Activated gamma-delta T cell treated with Interleukin-2 at 50 U/mL for 16 hours (primary cell): ENCODE measurements around the gene PRDM16.

ENCODE experiments used
- DNase-seq: peaks from one replicate; pipeline ENCODE4 v3.0.0-alpha.2; 2020

Gene PRDM16

GRCh38 chr1:3444298-3444697, 375.3 kb downstream of the PRDM16 start:
- DNase-seq, result no peak

GRCh38 chr1:3444736-3445135, 375.7 kb downstream of the PRDM16 start:
- DNase-seq, result no peak

- no peak for DNase-seq
Measured at GRCh38 chr1:3450202-3450863, 381.3 kb downstream of the PRDM16 start.

- no peak for DNase-seq
Measured at GRCh38 chr1:3450983-3451382, 382.0 kb downstream of the PRDM16 start.

GRCh38 chr1:3451994-3452865, 383.2 kb downstream of the PRDM16 start:
- no peak for DNase-seq

GRCh38 chr1:3452866-3453175, 383.8 kb downstream of the PRDM16 start:
- no peak for DNase-seq

GRCh38 chr1:3453203-3453761, 384.3 kb downstream of the PRDM16 start:
- peak; percentile 65 for DNase-seq

GRCh38 chr1:3453891-3454810, 385.1 kb downstream of the PRDM16 start, which contains the start of gene ARHGEF16:
Gene ARHGEF16 (plus strand): TSS chr1:3454665. CDS start chr1:3463085, 8,420 bp downstream.
- peak; percentile 21 for DNase-seq

GRCh38 chr1:3454811-3455618, 386.0 kb downstream of the PRDM16 start:
- DNase-seq, result peak; percentile 19

GRCh38 chr1:3455670-3456448, 386.9 kb downstream of the PRDM16 start:
- DNase-seq, result no peak

GRCh38 chr1:3456449-3456963, 387.5 kb downstream of the PRDM16 start:
- DNase-seq, result no peak

GRCh38 chr1:3456964-3457909, 388.2 kb downstream of the PRDM16 start:
- DNase-seq, result no peak

- no peak for DNase-seq
Measured at GRCh38 chr1:3457910-3458883, 389.2 kb downstream of the PRDM16 start.

GRCh38 chr1:3459051-3459908, 390.3 kb downstream of the PRDM16 start:
- DNase-seq, result no peak

GRCh38 chr1:3459940-3460671, 391.1 kb downstream of the PRDM16 start:
- DNase-seq, result no peak

- no peak for DNase-seq
Measured at GRCh38 chr1:3460672-3461131, 391.7 kb downstream of the PRDM16 start.
